HepG2 (cell line): ENCODE measurements around the gene SLC25A18. TPM values are rescaled to one million over a fixed set of nuclear protein-coding genes. Genes with fewer than 3 reads are reported as not detected.

ENCODE experiments used
- CREM ChIP-seq, 2 experiments: sonication (generic) in 1 of 2; formaldehyde crosslinking in 1 of 2; IDR thresholded peaks; 2 replicates each; pipeline versions ENCODE4 v1.4.0 to v1.6.1; 2016 to 2020; ENCODE audit warnings: antibody characterized with exemption in 1 of 2, mild to moderate bottlenecking in 1 of 2, missing genetic modification reagents in 1 of 2
- E2F1 ChIP-seq: sonication (generic); formaldehyde crosslinking; IDR thresholded peaks from 2 replicates; pipeline ENCODE4 v1.5.0; 2020; ENCODE audit warnings: missing genetic modification reagents
- FOSL1 ChIP-seq: sonication (generic); formaldehyde crosslinking; IDR thresholded peaks from 2 replicates; pipeline ENCODE4 v1.9.0; 2021; ENCODE audit warnings: missing genetic modification reagents, borderline replicate concordance
- JUN ChIP-seq: sonication (generic); formaldehyde crosslinking; IDR thresholded peaks from 2 replicates; pipeline ENCODE4 v1.4.0; 2020; ENCODE audit warnings: mild to moderate bottlenecking, missing genetic modification reagents
- JUND ChIP-seq: sonication (generic); formaldehyde crosslinking; IDR thresholded peaks from 2 replicates; pipeline ENCODE4 v1.8.0; 2022; ENCODE audit warnings: mild to moderate bottlenecking, missing genetic modification reagents
- KAT8 ChIP-seq: IDR thresholded peaks from 2 replicates; pipeline ENCODE4 v1.6.1; 2016; ENCODE audit warnings: missing genetic modification reagents, missing compliant biosample characterization
- MAFF ChIP-seq: IDR thresholded peaks from 2 replicates; pipeline ENCODE4 v1.6.1; 2011; ENCODE audit warnings: low read depth, low read length, improper control_type of control experiment
- PAXIP1 ChIP-seq: sonication (generic); formaldehyde crosslinking; conservative IDR thresholded peaks from 2 replicates; pipeline ENCODE4 v1.4.0; 2020; ENCODE audit warnings: mild to moderate bottlenecking, missing genetic modification reagents, moderate library complexity
- SATB2 ChIP-seq: sonication (generic); formaldehyde crosslinking; IDR thresholded peaks from 2 replicates; pipeline ENCODE4 v1.5.0; 2020; ENCODE audit warnings: missing genetic modification reagents
- SOX5 ChIP-seq: IDR thresholded peaks from 2 replicates; pipeline ENCODE4 v1.6.1; 2016; ENCODE audit warnings: borderline replicate concordance
- TCF7 ChIP-seq: sonication (generic); IDR thresholded peaks from 2 replicates; pipeline ENCODE4 v1.6.1; 2016; ENCODE audit warnings: antibody characterized with exemption, low read depth
- ZFY ChIP-seq: sonication (generic); formaldehyde crosslinking; IDR thresholded peaks from 2 replicates; pipeline ENCODE4 v1.4.0; 2020; ENCODE audit warnings: missing genetic modification reagents
- ZNF557 ChIP-seq: sonication (generic); formaldehyde crosslinking; IDR thresholded peaks from 2 replicates; pipeline ENCODE4 v1.4.0; 2020; ENCODE audit warnings: missing genetic modification reagents
- polyA plus RNA-seq, 8 experiments: library from polyadenylated mRNA; depleted of rRNA in 3 of 8; stranded (reverse) in 7 of 8; unstranded in 1 of 8; fragments of >200 nt; fragmentation: Illumina TruSeq in 4 of 8; extraction: Trizol in 4 of 8; gene quantifications; 2 replicates each; pipeline versions ENCODE4 v1.2.1 to v1.2.3, GENCODE V29; 2011 to 2016; ENCODE audit warnings: low read depth in 4 of 8, missing spikeins in 1 of 8, mixed read lengths in 1 of 8; ENCODE audit not compliant: insufficient read depth in 1 of 8
- total RNA-seq, 5 experiments: library from RNA; depleted of rRNA; stranded (reverse); fragments of >200 nt; fragmentation: Illumina TruSeq; extraction: Trizol; gene quantifications; 2 replicates each; pipeline ENCODE4 v1.2.3, GENCODE V29; 2016; ENCODE audit warnings: low read depth in 1 of 5
- TF ChIP-seq, protein P1 (sequence below): IDR thresholded peaks from 2 replicates; pipeline ENCODE4 v1.6.1; 2016; ENCODE audit warnings: missing compliant biosample characterization, missing genetic modification reagents, borderline replicate concordance

Gene SLC25A18
- total and polyA plus RNA-seq, 2 of the 13 experiments (the other 11 are each of a cell fraction or from before 2014, with no cell fraction given): 0.28 to 0.75 TPM

DNA sequence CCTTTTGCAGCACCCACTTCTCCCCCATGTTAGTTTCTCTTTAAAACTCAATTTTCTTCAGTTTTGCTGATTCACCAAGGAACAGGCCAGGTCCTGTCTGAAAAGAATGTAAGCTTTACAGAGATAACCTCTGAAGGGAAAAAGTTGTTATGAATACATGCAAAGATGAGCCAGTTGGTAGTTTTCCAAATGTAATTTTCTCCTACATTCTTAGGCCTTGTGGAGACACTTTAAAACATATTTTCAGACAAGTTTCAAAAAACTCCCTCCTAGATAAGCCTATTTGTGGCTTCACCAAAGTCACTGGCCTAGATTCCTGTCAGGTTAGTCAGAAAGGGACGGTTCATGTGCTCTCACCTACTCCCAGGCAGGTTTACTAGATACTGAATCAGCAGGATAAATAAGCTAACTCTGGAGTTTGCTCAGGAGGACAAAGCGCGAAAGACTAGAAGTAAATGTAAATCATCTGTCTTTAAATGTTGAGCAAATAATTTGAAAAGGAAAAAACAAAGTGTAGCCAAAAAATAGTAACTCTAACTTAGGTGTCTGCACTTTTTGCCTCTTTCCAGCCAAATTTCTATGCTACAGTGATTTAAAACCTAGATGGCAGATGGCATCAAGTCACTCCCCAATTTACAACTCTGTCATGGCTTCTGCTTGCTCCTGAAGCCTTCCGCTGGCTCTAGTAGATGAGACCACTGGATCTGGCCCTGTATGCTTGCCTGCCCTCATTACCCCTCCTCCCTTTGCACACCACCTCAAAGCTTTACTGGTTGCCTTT lies 70.1 kb downstream of the SLC25A18 start (continued):
- TF ChIP-seq PAXIP1 (CRISPR knock-in tag) (peak; percentile 73), SATB2 (no peak), JUN (CRISPR knock-in tag) (0 out of 2 replicates have a peak, but pooled peaks have one; percentile 46), ZNF557 (0 out of 2 replicates have a peak, but pooled peaks have one; percentile 44), SOX5 (CRISPR knock-in tag) (peak; percentile 18; the same call in 1 of the 2 replicates), CREM (IDR thresholded peaks at IDR 0.05) (0 out of 2 replicates have a peak, but pooled peaks have one; percentile 17), CREM (CRISPR knock-in tag; IDR thresholded peaks at IDR 0.05) (no peak), TCF7 (peak; percentile 45; the same call in 1 of the 2 replicates), MAFF (peak; percentile 70), FOSL1 (peak; percentile 77), KAT8 (CRISPR knock-in tag) (0 out of 2 replicates have a peak, but pooled peaks have one; percentile 23), ZFY (peak; percentile 40), JUND (0 out of 2 replicates have a peak, but pooled peaks have one; percentile 33), E2F1 (peak; percentile 36; the same call in 1 of the 2 replicates)
- TF ChIP-seq, protein P1, sequence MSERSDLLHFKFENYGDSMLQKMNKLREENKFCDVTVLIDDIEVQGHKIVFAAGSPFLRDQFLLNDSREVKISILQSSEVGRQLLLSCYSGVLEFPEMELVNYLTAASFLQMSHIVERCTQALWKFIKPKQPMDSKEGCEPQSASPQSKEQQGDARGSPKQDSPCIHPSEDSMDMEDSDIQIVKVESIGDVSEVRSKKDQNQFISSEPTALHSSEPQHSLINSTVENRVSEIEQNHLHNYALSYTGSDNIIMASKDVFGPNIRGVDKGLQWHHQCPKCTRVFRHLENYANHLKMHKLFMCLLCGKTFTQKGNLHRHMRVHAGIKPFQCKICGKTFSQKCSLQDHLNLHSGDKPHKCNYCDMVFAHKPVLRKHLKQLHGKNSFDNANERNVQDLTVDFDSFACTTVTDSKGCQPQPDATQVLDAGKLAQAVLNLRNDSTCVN (CRISPR knock-in tag): peak; percentile 55; the same call in 1 of the 2 replicates
- TF ChIP-seq, all 625 proteins: peak for 34
